HCT116 (cell line): ENCODE results near the gene RPS6KA2.

Experiments
- ATF3 ChIP-seq: IDR thresholded peaks from 2 replicates; pipeline ENCODE4 v1.6.1; 2012
- CEBPB ChIP-seq: IDR thresholded peaks from 2 replicates; pipeline ENCODE4 v1.6.1; 2012; ENCODE audit warnings: low read depth
- ELF1 ChIP-seq: IDR thresholded peaks from 2 replicates; pipeline ENCODE4 v1.6.1; 2012; ENCODE audit warnings: low read depth, borderline replicate concordance
- EZH2 ChIP-seq: fragments of 200-600 bp; sonication (generic); IDR thresholded peaks from 2 replicates; pipeline ENCODE4 v1.6.1; 2017; ENCODE audit warnings: antibody characterized with exemption, mixed run types
- MAX ChIP-seq: IDR thresholded peaks from 2 replicates; pipeline ENCODE4 v1.6.1; 2012
- POLR2A ChIP-seq: IDR thresholded peaks from 2 replicates; pipeline ENCODE4 v1.7.0; 2011; ENCODE audit warnings: borderline replicate concordance; ENCODE audit not compliant: insufficient read depth, insufficient read length; ENCODE audit errors: extremely low read depth
- POLR2AphosphoS5 ChIP-seq: IDR thresholded peaks from 2 replicates; pipeline ENCODE4 v1.6.1; 2011; ENCODE audit warnings: mild to moderate bottlenecking, low read depth, low read length, moderate library complexity
- SIN3A ChIP-seq: IDR thresholded peaks from 2 replicates; pipeline ENCODE4 v1.6.1; 2012; ENCODE audit warnings: low read depth
- TF ChIP-seq, protein P1 (sequence below), 3 experiments: fragments of 200-600 bp in 1 of 3; sonication (generic) in 1 of 3; IDR thresholded peaks in 2 of 3; conservative IDR thresholded peaks in 1 of 3; 2 replicates each; pipeline ENCODE4 v1.5.1; 2012 to 2017; ENCODE audit warnings: low read depth in 2 of 3, low read length in 2 of 3, antibody characterized with exemption in 1 of 3, borderline replicate concordance in 1 of 3, control low read depth in 1 of 3, mild to moderate bottlenecking in 1 of 3, mixed read lengths in 1 of 3, mixed run types in 1 of 3, moderate library complexity in 1 of 3; ENCODE audit not compliant: insufficient read depth in 1 of 3

GRCh38 chr6:166464068-166465002 is 162.7 kb downstream of the RPS6KA2 start:
- no peak for TF ChIP-seq EZH2
- TF ChIP-seq, protein P1, sequence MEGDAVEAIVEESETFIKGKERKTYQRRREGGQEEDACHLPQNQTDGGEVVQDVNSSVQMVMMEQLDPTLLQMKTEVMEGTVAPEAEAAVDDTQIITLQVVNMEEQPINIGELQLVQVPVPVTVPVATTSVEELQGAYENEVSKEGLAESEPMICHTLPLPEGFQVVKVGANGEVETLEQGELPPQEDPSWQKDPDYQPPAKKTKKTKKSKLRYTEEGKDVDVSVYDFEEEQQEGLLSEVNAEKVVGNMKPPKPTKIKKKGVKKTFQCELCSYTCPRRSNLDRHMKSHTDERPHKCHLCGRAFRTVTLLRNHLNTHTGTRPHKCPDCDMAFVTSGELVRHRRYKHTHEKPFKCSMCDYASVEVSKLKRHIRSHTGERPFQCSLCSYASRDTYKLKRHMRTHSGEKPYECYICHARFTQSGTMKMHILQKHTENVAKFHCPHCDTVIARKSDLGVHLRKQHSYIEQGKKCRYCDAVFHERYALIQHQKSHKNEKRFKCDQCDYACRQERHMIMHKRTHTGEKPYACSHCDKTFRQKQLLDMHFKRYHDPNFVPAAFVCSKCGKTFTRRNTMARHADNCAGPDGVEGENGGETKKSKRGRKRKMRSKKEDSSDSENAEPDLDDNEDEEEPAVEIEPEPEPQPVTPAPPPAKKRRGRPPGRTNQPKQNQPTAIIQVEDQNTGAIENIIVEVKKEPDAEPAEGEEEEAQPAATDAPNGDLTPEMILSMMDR (IDR thresholded peaks at IDR 0.05 in 2 of 3, conservative IDR thresholded peaks at IDR 0.05 in 1 of 3; ENCODE audit: borderline replicate concordance in 1 of 3, insufficient read depth in 1 of 3, low read depth in 2 of 3, low read length in 2 of 3), result no peak
- no peak for TF ChIP-seq POLR2AphosphoS5
- no peak for TF ChIP-seq SIN3A
- no peak for TF ChIP-seq CEBPB
- no peak for TF ChIP-seq POLR2A
- no peak for TF ChIP-seq ATF3
- TF ChIP-seq ELF1, result no peak
- no peak for TF ChIP-seq MAX
